Endothelial cell of umbilical vein (primary cell): Measurements from ENCODE around the gene LZTS3. TPM values are rescaled to one million over a fixed set of nuclear protein-coding genes. Genes with fewer than 3 reads are reported as not detected.

ENCODE experiments used
- BruUV-seq: library from RNA; stranded (reverse); fragments of 400-500 nt; replicated peaks from 2 replicates; lab custom pipeline; 2021; lab: Mats Ljungman, UMichigan
- CTCF ChIA-PET: fragments of 300-600, 350-600 bp; sonication (Branson Sonifier 250); formaldehyde crosslinking; loops from one replicate; lab custom pipeline; 2021; ENCODE audit warnings: antibody characterized with exemption, inconsistent platforms; lab: Charles Lee
- POLR2A ChIA-PET: fragments of 300-600, 350-600 bp; sonication (Branson Sonifier 250); formaldehyde crosslinking; loops from one replicate; lab custom pipeline; 2021; ENCODE audit warnings: antibody characterized with exemption, inconsistent platforms; lab: Charles Lee
- DNase-seq: peaks from one replicate; pipeline ENCODE4 v3.0.0-alpha.2; 2011; ENCODE audit warnings: low read depth, low spot score
- FAIRE-seq: peaks from 2 replicates; lab custom pipeline; 2011; peaks lifted over from hg19 to GRCh38; lab: Jason Lieb, UNC
- H2AFZ ChIP-seq: 2 replicates; pipeline ENCODE4 v1.6.0; 2012; ENCODE audit warnings: low read depth, low read length, control low read depth, inconsistent platforms
- H3K27ac ChIP-seq: 2 replicates; pipeline ENCODE4 v1.5.1; 2011; ENCODE audit warnings: low read depth, mild to moderate bottlenecking, control low read depth, low read length, moderate library complexity; ENCODE audit not compliant: insufficient read depth
- H3K27me3 ChIP-seq, 2 experiments: 2 replicates each; pipeline versions ENCODE4 v1.6.0 to v1.6.1; 2011; ENCODE audit warnings: low read length in 2 of 2, mixed read lengths in 1 of 2; ENCODE audit not compliant: control insufficient read depth in 2 of 2, insufficient read depth in 2 of 2
- H3K36me3 ChIP-seq, 2 experiments: 2 replicates in 1 of 2; 3 replicates in 1 of 2; pipeline ENCODE4 v1.5.1; 2011; ENCODE audit warnings: low read length in 2 of 2, mild to moderate bottlenecking in 1 of 2, moderate library complexity in 1 of 2; ENCODE audit not compliant: control insufficient read depth in 2 of 2, insufficient read depth in 2 of 2; ENCODE audit errors: extremely low read depth in 1 of 2
- H3K4me1 ChIP-seq: 3 replicates; pipeline ENCODE4 v1.5.1; 2011; ENCODE audit warnings: mild to moderate bottlenecking, low read length; ENCODE audit not compliant: control insufficient read depth, insufficient read depth; ENCODE audit errors: extremely low read depth
- H3K4me2 ChIP-seq: 2 replicates; pipeline ENCODE4 v1.6.1; 2011; ENCODE audit warnings: low read length, control low read depth, mixed read lengths; ENCODE audit not compliant: insufficient read depth
- H3K4me3 ChIP-seq, 3 experiments: fragments of 200-600 bp in 1 of 3; sonication (generic), shearing (Covaris generic) in 1 of 3; replicated peaks in 1 of 3; 2 replicates each; pipeline ENCODE4 v1.5.1; 2011 to 2016; ENCODE audit warnings: control low read depth in 3 of 3, low read length in 3 of 3, mild to moderate bottlenecking in 2 of 3, inconsistent platforms in 1 of 3, low read depth in 1 of 3, moderate library complexity in 1 of 3; ENCODE audit not compliant: insufficient read depth in 1 of 3
- H3K79me2 ChIP-seq: 2 replicates; pipeline ENCODE4 v1.6.0; 2012; ENCODE audit warnings: low read length, inconsistent platforms; ENCODE audit not compliant: control insufficient read depth, insufficient read depth
- H3K9ac ChIP-seq: replicated peaks from 2 replicates; pipeline ENCODE3; 2011; ENCODE audit warnings: low read length, control low read depth; ENCODE audit not compliant: insufficient read depth; ENCODE audit errors: extremely low read depth
- H3K9me1 ChIP-seq: replicated peaks from 3 replicates; pipeline ENCODE4 v1.6.0; 2011; ENCODE audit warnings: mild to moderate bottlenecking, low read length; ENCODE audit not compliant: control insufficient read depth, insufficient read depth; ENCODE audit errors: extremely low read depth
- H3K9me3 ChIP-seq: replicated peaks from 2 replicates; pipeline ENCODE4 v1.5.1; 2012; ENCODE audit warnings: low read length, inconsistent platforms; ENCODE audit not compliant: control insufficient read depth, insufficient read depth
- H4K20me1 ChIP-seq: replicated peaks from 2 replicates; pipeline ENCODE3; 2011; ENCODE audit warnings: mild to moderate bottlenecking, low read length; ENCODE audit not compliant: control insufficient read depth, insufficient read depth; ENCODE audit errors: extremely low read depth
- EZH2 ChIP-seq: IDR thresholded peaks from 2 replicates; pipeline ENCODE4 v1.6.1; 2012; ENCODE audit warnings: borderline replicate concordance, low read depth, mild to moderate bottlenecking, moderate library complexity, low read length, inconsistent platforms; ENCODE audit not compliant: severe bottlenecking
- FOS ChIP-seq: IDR thresholded peaks from 2 replicates; pipeline ENCODE4 v1.6.1; 2011; ENCODE audit warnings: mild to moderate bottlenecking, low read length, moderate library complexity, borderline replicate concordance; ENCODE audit not compliant: insufficient read depth
- GATA2 ChIP-seq: IDR thresholded peaks from 2 replicates; pipeline ENCODE4 v1.7.0; 2011; ENCODE audit warnings: low read depth, mild to moderate bottlenecking, moderate library complexity, mixed read lengths, low read length; ENCODE audit not compliant: insufficient read length, insufficient read depth
- JUN ChIP-seq: IDR thresholded peaks from 2 replicates; pipeline ENCODE4 v1.6.1; 2011; ENCODE audit warnings: borderline replicate concordance, low read depth; ENCODE audit not compliant: insufficient read length, insufficient read depth
- MYC ChIP-seq: IDR thresholded peaks from one replicate; pipeline ENCODE4 v1.6.1; 2011; ENCODE audit warnings: mild to moderate bottlenecking, low read depth, low read length
- POLR2A ChIP-seq: IDR thresholded peaks from 2 replicates; pipeline ENCODE4 v1.6.1; 2012; ENCODE audit warnings: low read depth, mild to moderate bottlenecking, control low read depth, low read length
- POLR2AphosphoS5 ChIP-seq: IDR thresholded peaks from 2 replicates; pipeline ENCODE4 v1.6.1; 2012; ENCODE audit warnings: low read depth, mild to moderate bottlenecking, control low read depth, low read length, moderate library complexity; ENCODE audit not compliant: insufficient read depth
- dilution Hi-C: fragments of 300-500 bp; cut with MboI; formaldehyde crosslinking; loops from one replicate; pipeline ENCODE4 v1.15.0; 2019; ENCODE audit warnings: low sequenced_read_pairs; ENCODE audit not compliant: extremely low pct_ligation_motif_present
- intact Hi-C: fragments of 100-400 bp; cut with micrococcal nuclease; formaldehyde crosslinking; loops from one replicate; pipeline ENCODE4 v1.10.0; 2022
- polyA plus RNA-seq, 4 experiments: library from polyadenylated mRNA; depleted of rRNA in 3 of 4; stranded (reverse) in 3 of 4; unstranded in 1 of 4; fragments of >200 nt; gene quantifications; 2 replicates each; pipeline versions ENCODE4 v1.2.1 to v1.2.3, GENCODE V29; 2011 to 2012; ENCODE audit warnings: missing spikeins in 1 of 4
- total RNA-seq: library from RNA; stranded (reverse); gene quantifications from 2 replicates; pipeline ENCODE4 v1.2.3, GENCODE V29; 2021
- TF ChIP-seq, protein P1 (sequence below): IDR thresholded peaks from 2 replicates; pipeline ENCODE4 v1.6.1; 2011; ENCODE audit not compliant: insufficient read depth, insufficient read length

LZTS3 gene
- total and polyA plus RNA-seq, 2 donors (not counting 3 experiments of a cell fraction or from before 2014, with no cell fraction given), result 4.5 to 5.7 TPM

DNA sequence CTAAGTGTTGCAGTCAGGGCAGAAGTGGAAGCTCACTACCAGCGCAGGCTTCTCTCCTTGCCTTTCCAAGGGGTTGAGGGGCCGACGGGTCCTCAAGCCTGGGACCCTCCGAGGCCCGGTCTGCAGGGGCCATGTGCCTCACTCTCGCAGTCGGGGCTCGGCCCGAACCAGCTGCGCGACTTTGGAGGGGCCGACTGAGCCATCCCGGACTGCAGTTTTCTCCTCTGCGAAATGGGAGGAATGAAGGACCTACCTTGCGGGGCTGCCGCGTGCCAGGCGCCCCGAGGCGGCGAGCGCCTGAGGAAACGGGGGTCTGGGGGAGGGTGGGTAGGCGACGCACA lies 5.6 kb downstream of the LZTS3 start:
- CTCF ChIA-PET, result no interaction called here
- BruUV-seq, result no TSS peak

DNA sequence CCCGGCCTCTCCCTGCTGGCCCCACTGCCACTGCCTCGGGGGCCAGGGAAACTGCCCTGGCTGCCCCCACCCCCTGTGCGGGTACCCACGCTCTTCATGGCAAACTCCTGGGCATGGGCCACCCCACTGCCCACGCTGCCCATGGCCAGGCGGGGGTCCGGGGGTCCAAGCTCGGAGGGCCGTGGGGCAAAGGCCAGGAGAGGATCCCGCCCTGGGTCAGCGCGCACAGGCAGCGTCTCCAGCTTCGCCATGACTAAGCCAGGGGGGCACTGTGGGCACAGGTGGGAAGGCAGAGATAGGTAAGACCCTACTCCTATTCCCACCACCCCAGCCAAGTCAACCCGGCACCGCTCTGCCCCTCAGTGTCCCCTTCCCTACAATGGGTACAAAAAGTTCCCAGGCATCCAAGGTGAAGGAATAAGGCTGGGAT lies 6.4 kb downstream of the LZTS3 start:
- Histone ChIP-seq H3K4me2 (no peak overlapping the region), H3K4me3 (no peak overlapping the region), H3K9ac (no peak overlapping the region), H3K27ac (no peak overlapping the region), H3K9me1 (no peaks in the 10 kb centered on the region), H3K79me2 (no peaks in the 10 kb centered on the region), H4K20me1 (no peaks in the 10 kb centered on the region), H3K4me1 (no peaks in the 10 kb centered on the region), H2AFZ (no peak overlapping the region), H3K36me3 (no peaks in the 10 kb centered on the region), H3K27me3 (peaks cover 10 to 16% of the 10 kb centered on the region in 2 experiments), H3K9me3 (no peaks in the 10 kb centered on the region)
- FAIRE-seq, result no peak
- no peak for TF ChIP-seq GATA2
- no peak for TF ChIP-seq JUN
- TF ChIP-seq FOS, result no peak
- TF ChIP-seq POLR2A, result no peak
- TF ChIP-seq MYC, result no peak
- TF ChIP-seq, protein P1, sequence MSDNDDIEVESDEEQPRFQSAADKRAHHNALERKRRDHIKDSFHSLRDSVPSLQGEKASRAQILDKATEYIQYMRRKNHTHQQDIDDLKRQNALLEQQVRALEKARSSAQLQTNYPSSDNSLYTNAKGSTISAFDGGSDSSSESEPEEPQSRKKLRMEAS, result no peak
- no peak for TF ChIP-seq EZH2
- no peak for TF ChIP-seq POLR2AphosphoS5
- ChIA-PET POLR2A (no interaction called here), CTCF (no interaction called here)
- no TSS peak for BruUV-seq
- no peak for DNase-seq
- intact Hi-C loops, result no loop called here
- dilution Hi-C loops, result no loop called here

More for the DNA sequence above, 5.6 kb downstream of the LZTS3 start:
- H3K79me2 ChIP-seq, result no peaks in the 10 kb centered on the region
- FAIRE-seq, result no peak
- H3K4me3 ChIP-seq, result no peak overlapping the region
- H3K4me2 ChIP-seq, result no peak overlapping the region
- POLR2A ChIA-PET, result no interaction called here
- dilution Hi-C loops, result no loop called here
- H3K9me3 ChIP-seq, result no peaks in the 10 kb centered on the region
- H3K36me3 ChIP-seq, result no peaks in the 10 kb centered on the region
- H3K27me3 ChIP-seq, result peaks cover 13 to 19% of the 10 kb centered on the region in 2 experiments
- TF ChIP-seq JUN (no peak), EZH2 (peak; percentile 89)
- H4K20me1 ChIP-seq, result no peaks in the 10 kb centered on the region
- no peak overlapping the region for H2AFZ ChIP-seq
- no peaks in the 10 kb centered on the region for H3K4me1 ChIP-seq
- no peak for DNase-seq
- H3K9ac ChIP-seq, result no peak overlapping the region
- H3K27ac ChIP-seq, result no peak overlapping the region
- intact Hi-C loops, result no loop called here
- H3K9me1 ChIP-seq, result no peaks in the 10 kb centered on the region
